ENCODE measurements around the gene CEBPB. TPM values are rescaled to one million over a fixed set of nuclear protein-coding genes. Genes with fewer than 3 reads are reported as not detected.
A peak's percentile ranks its signal among the peaks of the same experiment; 100 is the strongest.
"Not testable (repeated sequence)": the region's sequence is repeated elsewhere in the genome, so short reads cannot be mapped to it uniquely, and the experiment has no call there.

Gene CEBPB
- total RNA-seq, 1 experiment from 2014 or later: 27.9 TPM

DNA sequence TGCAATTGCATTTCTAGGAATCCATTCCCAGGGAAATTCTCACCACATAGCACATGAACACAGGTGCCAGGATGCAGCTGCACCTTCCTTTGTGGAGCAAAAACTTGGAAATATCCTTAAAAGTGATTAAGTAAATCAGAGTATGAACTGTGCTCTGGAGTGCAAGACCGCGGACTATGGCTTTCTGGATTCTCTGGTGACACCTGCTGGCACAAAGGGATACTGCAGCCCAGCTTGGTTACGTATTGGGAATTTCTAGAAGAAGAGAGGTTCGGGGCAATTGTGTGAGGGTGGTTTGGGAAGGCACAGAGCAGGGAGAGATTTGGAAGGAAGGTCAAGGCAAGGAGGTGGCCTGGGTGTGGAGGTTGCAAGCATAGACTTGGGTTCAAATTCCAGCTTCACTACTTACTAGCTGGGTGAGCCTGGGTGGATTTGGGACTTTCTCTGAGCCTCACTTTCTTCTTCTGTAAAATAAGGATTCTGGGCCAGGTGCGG, 21.3 kb upstream of the CEBPB start:
- peak; percentile 80 for DNase-seq (ENCODE audit: low read depth)

- no peak for DNase-seq (ENCODE audit: low read depth)
Measured at GRCh38 chr20:50170549-50171220, 19.9 kb upstream of the CEBPB start.

GRCh38 chr20:50172347-50173013, 18.1 kb upstream of the CEBPB start:
- no peak for DNase-seq (ENCODE audit: low read depth)

GRCh38 chr20:50174456-50174855, 16.2 kb upstream of the CEBPB start:
- no peak for DNase-seq (ENCODE audit: low read depth)

GRCh38 chr20:50175938-50176933, 14.4 kb upstream of the CEBPB start:
- DNase-seq (ENCODE audit: low read depth): no peak

- DNase-seq (ENCODE audit: low read depth): not testable (repeated sequence)
Measured at GRCh38 chr20:50178672-50179071, 12.0 kb upstream of the CEBPB start.

DNA sequence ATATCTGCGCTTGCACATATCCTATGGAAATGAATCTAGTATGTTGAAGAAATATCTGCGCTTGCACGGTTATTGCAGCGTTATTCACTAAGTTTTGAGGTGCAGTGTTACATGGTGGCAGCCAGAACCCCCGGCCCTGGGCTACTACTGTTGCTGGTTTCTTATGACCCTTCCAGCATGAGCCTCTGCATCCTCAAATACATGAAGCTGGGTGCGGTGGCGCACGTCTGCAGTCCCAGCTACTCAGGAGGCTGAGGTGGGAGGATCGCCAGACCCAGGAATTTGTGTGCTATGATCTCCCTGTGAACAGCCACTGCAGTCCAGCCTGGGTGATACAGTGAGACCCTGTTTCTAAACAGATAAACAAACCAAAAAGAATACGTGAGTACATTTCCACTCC, 9.3 kb upstream of the CEBPB start:
- DNase-seq (ENCODE audit: low read depth): no peak

GRCh38 chr20:50182346-50182745, 8.3 kb upstream of the CEBPB start:
- DNase-seq (ENCODE audit: low read depth): no peak

DNA sequence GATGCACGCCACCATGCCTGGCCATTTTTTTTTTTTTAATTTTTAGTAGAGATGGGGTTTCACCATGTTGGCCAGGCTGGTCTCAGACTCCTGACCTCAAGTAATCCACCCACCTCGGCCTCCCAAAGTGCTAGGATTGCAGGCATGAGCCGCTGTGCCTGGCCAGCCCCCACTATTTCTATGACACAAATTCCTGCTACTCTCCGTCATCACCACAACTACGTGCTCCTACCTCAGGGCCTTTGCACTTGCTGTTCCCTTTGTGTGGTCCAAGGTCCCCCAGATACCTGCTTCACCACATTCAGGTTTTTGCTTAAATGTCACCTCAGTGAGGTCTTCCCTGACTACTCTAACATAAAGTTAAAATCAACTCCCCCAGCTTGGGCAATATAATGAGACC, 5.2 kb upstream of the CEBPB start:
- no peak for DNase-seq (ENCODE audit: low read depth)

GRCh38 chr20:50186151-50186885, 4.3 kb upstream of the CEBPB start:
- DNase-seq (ENCODE audit: low read depth): peak; percentile 82

GRCh38 chr20:50186987-50187402, 3.6 kb upstream of the CEBPB start:
- DNase-seq (ENCODE audit: low read depth): no peak

GRCh38 chr20:50187403-50188051, 3.1 kb upstream of the CEBPB start:
- no peak for DNase-seq (ENCODE audit: low read depth)

GRCh38 chr20:50188287-50188688, 2.3 kb upstream of the CEBPB start:
- DNase-seq (ENCODE audit: low read depth): no peak

DNA sequence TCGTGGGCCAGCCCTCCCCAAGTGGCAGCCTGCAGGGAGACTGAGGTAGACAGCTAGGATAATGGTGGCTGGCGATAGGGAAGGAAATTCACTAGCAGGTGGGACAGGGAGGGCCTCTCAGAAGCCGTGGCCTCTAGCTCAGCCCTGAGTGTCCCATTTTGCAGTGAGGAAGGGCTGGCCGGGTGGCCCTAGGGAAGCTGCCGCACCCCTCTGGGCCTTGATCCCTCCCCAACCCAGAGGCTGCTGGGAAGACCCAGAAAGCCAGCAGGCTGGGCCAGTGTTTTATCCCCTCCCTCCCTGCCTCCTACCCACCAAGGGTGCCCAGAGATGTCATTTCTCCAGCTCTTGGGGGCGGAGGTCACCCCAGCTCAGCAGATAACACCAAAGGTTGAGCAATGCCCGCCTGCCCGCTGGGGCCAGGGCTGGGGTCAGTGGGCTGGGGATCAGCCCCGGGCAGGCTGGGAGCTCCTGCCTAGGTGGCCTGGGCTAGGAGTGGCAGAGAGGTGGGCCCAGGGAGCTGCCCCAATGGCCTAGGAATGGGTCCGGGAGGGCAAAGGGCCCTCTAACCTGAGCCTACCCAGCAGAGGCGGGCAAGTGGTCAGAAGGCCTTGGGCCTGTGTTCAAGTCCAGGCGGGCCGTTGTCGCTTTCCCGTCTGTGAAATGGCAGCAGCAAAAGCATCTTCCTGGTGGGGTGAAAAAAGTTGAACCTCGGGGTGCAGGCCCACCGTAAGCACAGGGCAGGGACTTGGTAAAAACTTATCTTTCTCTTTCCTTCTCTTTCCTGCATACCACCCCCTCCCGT, 1.6 kb upstream of the CEBPB start:
- no peak for DNase-seq (ENCODE audit: low read depth)

DNA sequence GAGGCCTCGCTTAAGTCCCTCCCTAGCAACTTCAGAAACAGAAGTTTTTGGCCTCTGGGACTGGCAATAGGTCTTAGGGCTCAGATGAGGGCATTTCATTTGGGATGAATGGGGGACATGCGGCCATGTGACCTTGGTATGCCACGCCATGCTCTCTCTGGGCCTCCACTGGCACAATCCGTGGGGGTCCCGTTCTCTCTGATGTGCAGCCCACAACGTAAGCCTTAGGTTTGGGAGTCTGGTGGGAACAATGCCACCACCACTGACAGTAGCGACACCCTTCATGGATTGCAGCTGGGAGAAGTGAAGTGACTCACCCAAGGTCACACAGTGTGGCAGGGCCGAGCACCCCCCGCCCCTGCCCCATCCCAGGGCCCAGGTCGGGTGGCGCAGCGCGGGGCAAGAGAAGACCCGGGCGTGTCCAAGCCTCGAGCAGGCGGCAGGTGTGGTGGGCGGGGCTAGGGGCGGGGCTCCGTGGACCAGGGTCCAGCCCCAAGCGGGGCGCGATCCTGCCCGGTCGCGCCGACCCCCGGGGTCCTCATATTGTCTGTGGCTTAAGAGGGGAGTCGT, 864 bp upstream of the CEBPB start:
- no peak for DNase-seq (ENCODE audit: low read depth)

GRCh38 chr20:50191065-50191543, 474 bp downstream of the CEBPB start:
- DNase-seq (ENCODE audit: low read depth): peak; percentile 69

GRCh38 chr20:50191544-50192363, 1.1 kb downstream of the CEBPB start:
- peak; percentile 65 for DNase-seq (ENCODE audit: low read depth)

DNA sequence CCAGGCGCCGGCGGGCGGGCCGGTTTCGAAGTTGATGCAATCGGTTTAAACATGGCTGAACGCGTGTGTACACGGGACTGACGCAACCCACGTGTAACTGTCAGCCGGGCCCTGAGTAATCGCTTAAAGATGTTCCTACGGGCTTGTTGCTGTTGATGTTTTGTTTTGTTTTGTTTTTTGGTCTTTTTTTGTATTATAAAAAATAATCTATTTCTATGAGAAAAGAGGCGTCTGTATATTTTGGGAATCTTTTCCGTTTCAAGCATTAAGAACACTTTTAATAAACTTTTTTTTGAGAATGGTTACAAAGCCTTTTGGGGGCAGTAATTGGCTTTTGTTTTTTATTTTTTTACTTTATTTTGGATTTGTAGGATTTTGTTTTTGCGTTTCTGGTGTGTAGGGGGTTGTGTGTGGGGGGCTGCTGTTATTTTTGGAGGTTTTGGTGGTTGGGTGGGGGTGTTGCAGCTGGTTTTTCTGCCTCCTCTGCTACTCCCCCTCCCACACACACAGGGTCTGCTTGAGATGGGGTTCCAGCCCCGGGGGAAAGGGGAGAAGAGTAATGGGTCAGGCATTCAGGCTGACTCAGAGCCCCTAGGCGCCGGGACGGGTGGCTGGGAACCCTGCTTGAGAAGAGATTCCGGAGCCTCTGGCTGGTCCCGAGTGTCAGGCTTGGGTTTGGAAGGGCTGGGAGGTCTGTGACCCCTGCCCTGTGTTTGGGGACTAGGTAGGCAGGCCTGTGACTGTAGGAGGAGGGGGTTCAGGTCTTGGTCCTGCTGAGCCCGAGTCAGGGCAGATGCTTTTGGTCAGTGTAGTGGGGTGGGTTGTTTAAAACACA, 2.0 kb downstream of the CEBPB start:
- peak; percentile 93 for DNase-seq (ENCODE audit: low read depth)

Data from RPMI7951 (cell line).